Esophagus muscularis mucosa (tissue), 4 donors: ENCODE results near the gene SEMA3D. TPM values are rescaled to one million over a fixed set of nuclear protein-coding genes. Genes with fewer than 3 reads are reported as not detected.

Experiments used
- DNase-seq: peaks from one replicate; pipeline ENCODE4 v3.0.0-alpha.2; 2017; ENCODE audit errors: extremely low spot score
- H3K27ac ChIP-seq, 4 donors: fragments of 200-600 bp; sonication (generic); replicated peaks in 1 of 4; 1 replicate in 3 of 4; 2 replicates in 1 of 4; pipeline ENCODE4 v1.5.1; 2016 to 2019; ENCODE audit warnings: mild to moderate bottlenecking in 1 of 4
- H3K27me3 ChIP-seq, 4 donors: fragments of 200-600 bp; sonication (generic); one replicate each; pipeline versions ENCODE4 v1.5.1 to v1.6.0; 2016 to 2019
- H3K36me3 ChIP-seq, 4 donors: fragments of 200-600 bp; sonication (generic); one replicate each; pipeline ENCODE4 v1.5.1; 2016 to 2019
- H3K4me1 ChIP-seq, 4 donors: fragments of 200-600 bp; sonication (generic); one replicate each; pipeline ENCODE4 v1.5.1; 2016 to 2019
- H3K4me3 ChIP-seq, 4 donors: fragments of 200-600 bp; sonication (generic); 1 replicate in 2 of 4; 2 replicates in 2 of 4; pipeline ENCODE4 v1.5.1; 2016 to 2019; ENCODE audit warnings: mild to moderate bottlenecking in 4 of 4, moderate library complexity in 1 of 4
- H3K9me3 ChIP-seq, 4 donors: fragments of 200-600 bp; sonication (generic); 1 replicate in 3 of 4; 2 replicates in 1 of 4; pipeline ENCODE4 v1.5.1; 2016 to 2019
- CTCF ChIP-seq, 3 experiments: fragments of 200-600 bp in 2 of 3; fragments of 450-650 bp in 1 of 3; sonication (generic) in 2 of 3; IDR thresholded peaks; one replicate each; pipeline ENCODE4 v1.5.1; 2017 to 2019; ENCODE audit warnings: antibody characterized with exemption in 3 of 3, mild to moderate bottlenecking in 2 of 3, moderate library complexity in 1 of 3
- EP300 ChIP-seq: sonication (generic); formaldehyde crosslinking; IDR thresholded peaks from one replicate; pipeline ENCODE4 v1.6.1; 2017; ENCODE audit warnings: antibody characterized with exemption
- POLR2A ChIP-seq: fragments of 450-650 bp; IDR thresholded peaks from one replicate; pipeline ENCODE4 v1.6.1; 2017; ENCODE audit warnings: antibody characterized with exemption, moderate library complexity, mild to moderate bottlenecking, low read depth
- POLR2AphosphoS5 ChIP-seq, 2 donors: sonication (generic); formaldehyde crosslinking; IDR thresholded peaks; one replicate each; pipeline ENCODE4 v1.6.1; 2017; ENCODE audit warnings: antibody characterized with exemption in 2 of 2
- WGBS: methylation state at CpG from one replicate; pipeline ENCODE4 v1.1.5; 2018; 5-methylcytosine and 5-hydroxymethylcytosine counted together
- intact Hi-C: fragments of 100-400 bp; cut with DNase I; formaldehyde crosslinking; loops from one replicate; pipeline ENCODE4 v1.15.1; 2023
- total RNA-seq, 4 donors: library from RNA; depleted of rRNA; stranded (reverse); fragments of >200 nt; gene quantifications; one replicate each; pipeline versions ENCODE4 v1.1.0 to v1.2.1, GENCODE V29; 2016

SEMA3D gene
- total RNA-seq, 4 donors from 2014 or later: 0.42 to 2.2 (median 1.4) TPM

DNA sequence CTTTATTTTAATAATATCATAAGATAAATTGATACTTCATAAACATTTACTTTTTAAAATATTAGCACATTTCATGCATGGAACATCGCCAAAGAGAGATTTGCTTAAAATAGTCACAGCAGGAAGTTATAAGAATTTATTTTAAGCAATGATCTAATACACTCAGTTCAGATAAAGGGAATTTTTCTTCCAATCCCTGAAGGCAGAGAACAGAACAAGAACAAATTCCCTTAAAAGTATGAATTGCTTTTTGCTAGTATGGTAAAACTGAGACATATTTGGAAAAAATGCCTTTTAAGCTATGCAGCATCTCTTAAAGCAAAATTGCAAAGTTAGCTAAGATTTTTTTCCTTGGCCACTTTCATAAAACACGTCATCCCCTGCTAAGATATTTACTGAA lies 91.0 kb downstream of the SEMA3D start:
- Histone ChIP-seq H3K4me1 (peaks cover 0 to 5% (median 2%) of the 10 kb centered on the region in 4 donors), H3K4me3 (no peak overlapping the region), H3K27me3 (no peaks in the 10 kb centered on the region), H3K36me3 (no peaks in the 10 kb centered on the region), H3K9me3 (no peaks in the 10 kb centered on the region), H3K27ac (no peak overlapping the region)
- no peak for DNase-seq
- intact Hi-C loops: no loop called here
- TF ChIP-seq CTCF (IDR thresholded peaks at IDR 0.05): no peak
- no peak for TF ChIP-seq EP300
- no peak for TF ChIP-seq POLR2AphosphoS5 (IDR thresholded peaks at IDR 0.05)
- 70% methylated on average over 2 of the region's 2 CpGs for WGBS

DNA sequence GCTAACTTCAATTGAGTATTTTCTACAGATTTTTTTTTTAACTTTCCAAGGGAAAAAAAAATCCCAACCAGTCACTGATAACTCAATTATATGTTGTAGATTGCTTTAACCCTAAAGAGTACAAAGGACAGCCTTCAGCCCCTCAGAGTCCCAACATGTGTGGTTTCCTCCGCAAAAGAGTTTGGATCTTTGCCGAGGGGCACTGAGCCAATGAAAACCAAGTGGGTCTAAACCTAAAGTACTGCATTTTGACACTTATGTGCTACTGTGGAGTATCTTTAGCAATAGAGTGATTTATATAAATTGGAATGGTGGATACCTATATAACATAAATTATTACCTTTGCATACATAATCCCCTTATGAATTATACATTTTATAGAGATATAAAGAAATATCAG lies 91.5 kb downstream of the SEMA3D start:
- TF ChIP-seq EP300: no peak
- TF ChIP-seq POLR2AphosphoS5 (IDR thresholded peaks at IDR 0.05): no peak
- no peak for TF ChIP-seq CTCF (IDR thresholded peaks at IDR 0.05)
- TF ChIP-seq POLR2A: no peak

DNA sequence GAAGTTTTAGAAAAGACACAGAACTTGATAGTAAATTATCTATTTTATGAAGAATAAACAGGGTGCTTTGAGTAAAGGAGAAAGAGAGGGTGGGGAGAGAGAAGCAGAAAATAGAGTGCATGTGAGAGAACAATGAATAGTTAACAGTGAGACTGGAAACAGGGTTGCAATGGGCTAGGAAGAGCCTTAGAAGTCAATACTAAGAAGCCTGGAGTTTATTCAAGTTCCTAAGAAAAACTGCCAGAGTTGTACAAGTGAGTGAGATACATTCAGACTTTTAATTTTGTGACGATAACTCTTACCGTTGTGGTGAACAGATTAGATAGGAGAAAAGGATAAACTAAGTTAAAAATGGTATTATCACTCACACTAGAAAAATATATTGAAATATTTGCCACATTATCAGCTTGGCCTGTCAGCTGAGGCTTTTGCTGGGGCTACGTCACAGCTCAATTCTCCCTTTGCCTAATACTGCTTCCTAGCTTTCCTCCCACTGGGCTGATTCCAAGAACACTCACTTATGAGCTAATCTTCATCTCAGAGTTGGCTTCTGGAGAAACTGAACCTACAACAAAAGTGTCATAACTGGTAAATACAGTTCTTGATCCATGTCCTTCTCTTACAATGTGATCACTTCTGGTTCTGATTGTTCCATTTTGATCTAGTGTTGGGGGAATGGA lies 92.7 kb downstream of the SEMA3D start:
- DNase-seq: no peak
- Histone ChIP-seq H3K4me3 (no peak overlapping the region), H3K9me3 (no peaks in the 10 kb centered on the region), H3K36me3 (no peaks in the 10 kb centered on the region), H3K4me1 (peaks cover 0 to 5% (median 2%) of the 10 kb centered on the region in 4 donors), H3K27me3 (no peaks in the 10 kb centered on the region), H3K27ac (no peak overlapping the region)
- TF ChIP-seq POLR2AphosphoS5 (IDR thresholded peaks at IDR 0.05): no peak
- TF ChIP-seq POLR2A: no peak
- TF ChIP-seq EP300: no peak
- TF ChIP-seq CTCF (IDR thresholded peaks at IDR 0.05): no peak
- intact Hi-C loops: no loop called here
- WGBS: 59% methylated on average over 3 of the region's 3 CpGs

More for the DNA sequence above, 91.5 kb downstream of the SEMA3D start:
- 76% methylated on average over 2 of the region's 2 CpGs for WGBS
- no peaks in the 10 kb centered on the region for H3K36me3 ChIP-seq
- peaks cover 0 to 5% (median 2%) of the 10 kb centered on the region in 4 donors for H3K4me1 ChIP-seq
- no peaks in the 10 kb centered on the region for H3K27me3 ChIP-seq
- DNase-seq: no peak
- intact Hi-C loops: no loop called here
- no peaks in the 10 kb centered on the region for H3K9me3 ChIP-seq
- no peak overlapping the region for H3K27ac ChIP-seq
- H3K4me3 ChIP-seq: no peak overlapping the region

DNA sequence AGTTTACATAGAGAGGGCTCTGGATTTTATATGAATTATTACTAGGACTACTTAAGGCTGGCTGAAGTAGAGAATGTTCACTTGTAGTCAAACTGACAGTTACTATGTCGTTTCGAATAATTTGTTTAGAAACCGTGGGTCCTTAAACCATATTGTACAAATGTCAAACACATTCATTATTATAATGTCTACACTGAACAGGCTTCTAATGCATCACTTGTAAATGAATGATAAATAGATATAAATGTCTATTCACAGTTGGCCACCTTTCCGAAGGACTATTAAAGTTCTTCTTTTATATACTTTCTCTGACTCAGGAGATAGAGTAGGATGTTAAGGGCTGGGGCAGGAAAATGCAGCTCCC lies 95.3 kb downstream of the SEMA3D start:
- H3K36me3 ChIP-seq: no peaks in the 10 kb centered on the region
- intact Hi-C loops: no loop called here
- WGBS: 60% methylated on average over 4 of the region's 4 CpGs

More for the DNA sequence above, 95.3 kb downstream of the SEMA3D start:
- no peak for TF ChIP-seq POLR2AphosphoS5 (IDR thresholded peaks at IDR 0.05)
- no peak for TF ChIP-seq POLR2A
- no peak for TF ChIP-seq EP300
- TF ChIP-seq CTCF (IDR thresholded peaks at IDR 0.05): no peak
- Histone ChIP-seq H3K4me3 (no peak overlapping the region), H3K9me3 (no peaks in the 10 kb centered on the region), H3K27me3 (no peaks in the 10 kb centered on the region), H3K4me1 (peaks cover 0 to 5% (median 2%) of the 10 kb centered on the region in 4 donors), H3K27ac (no peak overlapping the region)
- no peak for DNase-seq
